GM10266 (cell line): Measurements from ENCODE around the gene PCDHA7.

Source experiments
- DNase-seq: peaks from one replicate; pipeline ENCODE4 v3.0.0; 2012; ENCODE audit errors: extremely low spot score
- TF ChIP-seq, protein P1 (sequence below): IDR thresholded peaks from 2 replicates; pipeline ENCODE4 v1.5.1; 2012; ENCODE audit warnings: mild to moderate bottlenecking, low read depth; ENCODE audit not compliant: control insufficient read depth, insufficient read depth; ENCODE audit errors: missing control alignments

The PCDHA7 gene

DNA sequence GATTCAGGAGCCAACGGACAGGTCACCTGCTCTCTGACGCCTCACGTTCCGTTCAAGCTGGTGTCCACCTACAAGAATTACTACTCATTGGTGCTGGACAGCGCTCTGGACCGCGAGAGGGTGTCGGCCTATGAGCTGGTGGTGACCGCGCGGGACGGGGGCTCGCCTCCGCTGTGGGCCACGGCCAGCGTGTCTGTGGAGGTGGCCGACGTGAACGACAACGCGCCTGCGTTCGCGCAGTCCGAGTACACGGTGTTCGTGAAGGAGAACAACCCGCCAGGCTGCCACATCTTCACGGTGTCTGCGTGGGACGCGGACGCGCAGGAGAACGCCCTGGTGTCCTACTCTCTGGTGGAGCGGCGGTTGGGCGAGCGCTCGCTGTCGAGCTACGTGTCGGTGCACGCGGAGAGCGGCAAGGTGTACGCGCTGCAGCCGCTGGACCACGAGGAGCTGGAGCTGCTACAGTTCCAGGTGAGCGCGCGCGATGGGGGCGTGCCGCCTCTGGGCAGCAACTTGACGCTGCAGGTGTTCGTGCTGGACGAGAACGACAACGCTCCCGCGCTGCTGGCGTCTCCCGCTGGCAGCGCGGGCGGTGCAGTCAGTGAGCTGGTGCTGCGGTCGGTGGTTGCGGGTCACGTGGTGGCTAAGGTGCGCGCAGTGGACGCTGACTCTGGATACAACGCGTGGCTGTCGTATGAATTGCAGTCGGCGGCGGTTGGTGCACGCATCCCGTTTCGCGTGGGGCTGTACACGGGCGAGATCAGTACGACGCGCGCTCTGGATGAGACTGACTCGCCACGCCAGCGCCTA is 23.3 kb downstream of the PCDHA7 start:
- TF ChIP-seq, protein P1, sequence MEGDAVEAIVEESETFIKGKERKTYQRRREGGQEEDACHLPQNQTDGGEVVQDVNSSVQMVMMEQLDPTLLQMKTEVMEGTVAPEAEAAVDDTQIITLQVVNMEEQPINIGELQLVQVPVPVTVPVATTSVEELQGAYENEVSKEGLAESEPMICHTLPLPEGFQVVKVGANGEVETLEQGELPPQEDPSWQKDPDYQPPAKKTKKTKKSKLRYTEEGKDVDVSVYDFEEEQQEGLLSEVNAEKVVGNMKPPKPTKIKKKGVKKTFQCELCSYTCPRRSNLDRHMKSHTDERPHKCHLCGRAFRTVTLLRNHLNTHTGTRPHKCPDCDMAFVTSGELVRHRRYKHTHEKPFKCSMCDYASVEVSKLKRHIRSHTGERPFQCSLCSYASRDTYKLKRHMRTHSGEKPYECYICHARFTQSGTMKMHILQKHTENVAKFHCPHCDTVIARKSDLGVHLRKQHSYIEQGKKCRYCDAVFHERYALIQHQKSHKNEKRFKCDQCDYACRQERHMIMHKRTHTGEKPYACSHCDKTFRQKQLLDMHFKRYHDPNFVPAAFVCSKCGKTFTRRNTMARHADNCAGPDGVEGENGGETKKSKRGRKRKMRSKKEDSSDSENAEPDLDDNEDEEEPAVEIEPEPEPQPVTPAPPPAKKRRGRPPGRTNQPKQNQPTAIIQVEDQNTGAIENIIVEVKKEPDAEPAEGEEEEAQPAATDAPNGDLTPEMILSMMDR = no peak
- no peak for DNase-seq

DNA sequence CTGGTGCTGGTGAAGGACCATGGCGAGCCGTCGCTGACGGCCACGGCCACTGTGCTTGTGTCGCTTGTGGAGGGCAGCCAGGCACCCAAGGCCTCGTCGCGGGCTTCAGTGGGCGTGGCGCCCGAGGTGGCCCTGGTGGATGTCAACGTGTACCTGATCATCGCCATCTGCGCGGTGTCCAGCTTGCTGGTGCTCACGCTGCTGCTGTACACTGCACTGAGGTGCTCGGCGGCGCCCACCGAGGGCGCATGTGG is 23.8 kb downstream of the PCDHA7 start:
- no peak for DNase-seq
- TF ChIP-seq, protein P1 = no peak

DNA sequence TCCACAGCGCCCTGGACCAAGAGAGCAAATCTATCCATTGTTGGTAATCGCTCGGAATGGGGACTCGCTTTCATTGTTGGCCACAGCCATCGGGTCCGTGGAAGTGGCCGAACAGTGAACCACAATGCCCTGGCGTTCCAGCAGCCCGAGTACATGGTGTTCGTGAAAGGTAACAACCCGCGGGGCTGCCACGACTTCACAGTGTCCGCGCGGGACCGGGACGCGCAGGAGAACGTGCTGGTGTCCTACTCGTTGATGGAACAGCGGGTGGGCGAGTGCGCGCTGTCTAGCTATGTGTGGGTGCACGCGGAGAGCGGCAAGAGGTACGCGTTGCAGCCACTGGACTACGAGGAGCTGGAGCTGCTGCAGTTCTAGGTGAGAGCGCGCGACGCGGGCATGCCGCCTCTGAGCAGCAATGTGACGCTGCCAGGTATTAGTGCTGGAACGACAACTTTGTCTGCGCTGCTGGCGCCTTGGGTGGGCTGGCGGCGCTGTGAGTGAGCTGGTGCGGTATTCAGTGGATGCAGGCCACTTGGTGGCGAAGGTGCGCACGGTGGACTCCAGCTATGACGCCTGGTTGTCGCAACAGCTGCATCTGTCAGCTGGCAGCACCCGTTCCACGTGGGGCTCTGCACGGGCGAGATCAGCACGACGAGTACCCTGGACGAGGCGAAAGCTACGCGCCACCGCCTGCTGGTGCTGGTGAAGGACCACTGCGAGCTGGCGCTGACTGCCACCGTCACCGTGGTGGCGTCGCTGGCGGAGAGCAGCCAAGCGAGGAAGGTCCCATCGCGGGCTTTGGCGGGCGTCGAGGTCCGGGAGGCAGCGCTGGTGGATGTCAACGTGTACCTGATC is 28.6 kb downstream of the PCDHA7 start:
- DNase-seq = no peak
- TF ChIP-seq, protein P1 = no peak

DNA sequence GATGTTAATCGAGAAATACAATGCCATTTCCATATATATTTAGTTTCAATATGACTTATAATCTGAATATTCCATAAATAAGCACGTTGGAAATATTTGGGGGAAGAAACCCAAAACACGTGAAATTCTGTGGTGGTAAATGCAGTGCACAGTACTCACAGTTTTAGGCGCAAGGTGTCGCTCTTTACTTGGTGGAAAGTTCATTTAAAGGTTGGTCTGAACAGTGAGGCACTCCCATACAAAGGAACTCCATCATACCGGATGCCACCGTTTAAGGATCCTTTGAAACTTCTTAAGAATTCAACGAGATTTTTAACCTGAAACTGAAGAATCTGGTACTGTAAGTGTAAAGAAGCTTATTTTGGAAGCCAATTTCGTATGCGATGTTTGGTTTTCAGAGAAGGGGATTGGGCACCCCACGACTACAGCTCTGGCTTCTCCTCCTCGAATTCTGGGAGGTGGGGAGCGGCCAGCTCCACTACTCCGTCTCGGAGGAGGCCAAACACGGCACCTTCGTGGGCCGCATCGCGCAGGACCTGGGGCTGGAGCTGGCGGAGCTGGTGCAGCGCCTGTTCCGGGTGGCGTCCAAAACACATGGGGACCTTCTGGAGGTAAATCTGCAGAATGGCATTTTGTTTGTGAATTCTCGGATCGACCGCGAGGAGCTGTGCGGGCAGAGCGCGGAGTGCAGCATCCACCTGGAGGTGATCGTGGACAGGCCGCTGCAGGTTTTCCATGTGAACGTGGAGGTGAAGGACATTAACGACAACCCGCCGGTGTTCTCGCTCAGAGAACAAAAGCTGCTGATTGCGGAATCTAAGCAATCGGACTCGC is 34.9 kb downstream of the PCDHA7 start, which contains the start of gene PCDHA11:
Gene PCDHA11 (plus strand): TSS at position 237 of the 834 bp plus-strand sequence. CDS start 147 bp downstream, at position 384.
- TF ChIP-seq, protein P1 = no peak
- DNase-seq = no peak

DNA sequence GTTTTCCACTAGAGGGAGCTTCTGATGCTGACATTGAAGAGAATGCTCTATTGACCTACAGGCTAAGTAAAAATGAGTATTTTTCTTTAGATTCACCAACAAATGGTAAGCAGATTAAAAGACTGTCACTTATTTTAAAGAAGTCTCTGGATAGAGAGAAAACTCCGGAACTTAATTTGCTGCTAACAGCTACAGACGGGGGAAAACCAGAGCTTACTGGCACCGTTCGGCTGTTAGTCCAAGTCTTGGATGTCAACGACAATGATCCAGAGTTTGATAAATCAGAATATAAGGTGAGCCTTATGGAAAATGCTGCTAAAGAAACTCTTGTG is 35.5 kb downstream of the PCDHA7 start:
- no peak for DNase-seq

DNA sequence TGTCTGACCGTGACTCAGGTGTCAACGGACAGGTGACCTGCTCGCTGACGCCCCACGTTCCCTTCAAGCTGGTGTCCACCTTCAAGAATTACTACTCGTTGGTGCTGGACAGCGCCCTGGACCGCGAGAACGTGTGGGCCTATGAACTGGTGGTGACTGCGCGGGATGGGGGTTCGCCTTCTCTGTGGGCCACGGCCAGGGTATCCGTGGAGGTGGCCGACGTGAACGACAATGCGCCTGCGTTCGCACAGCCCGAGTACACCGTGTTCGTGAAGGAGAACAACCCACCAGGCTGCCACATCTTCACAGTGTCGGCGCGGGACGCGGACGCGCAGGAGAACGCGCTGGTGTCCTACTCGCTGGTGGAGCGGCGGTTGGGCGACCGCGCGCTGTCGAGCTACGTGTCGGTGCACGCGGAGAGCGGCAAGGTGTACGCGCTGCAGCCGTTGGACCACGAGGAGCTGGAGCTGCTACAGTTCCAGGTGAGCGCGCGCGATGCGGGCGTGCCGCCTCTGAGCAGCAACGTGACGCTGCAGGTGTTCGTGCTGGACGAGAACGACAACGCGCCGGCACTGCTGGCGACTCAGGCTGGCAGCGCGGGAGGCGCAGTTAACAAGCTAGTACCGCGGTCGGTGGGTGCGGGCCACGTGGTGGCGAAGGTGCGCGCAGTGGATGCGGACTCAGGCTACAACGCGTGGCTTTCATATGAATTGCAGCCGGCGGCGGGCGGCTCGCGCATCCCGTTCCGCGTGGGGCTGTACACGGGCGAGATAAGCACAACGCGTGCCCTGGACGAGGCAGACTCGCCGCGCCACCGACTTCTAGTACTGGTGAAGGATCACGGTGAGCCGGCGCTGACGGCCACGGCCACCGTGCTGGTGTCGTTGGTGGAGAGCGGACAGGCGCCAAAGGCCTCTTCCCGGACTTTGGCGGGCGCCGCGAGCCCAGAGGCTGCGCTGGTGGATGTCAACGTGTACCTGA is 36.4 kb downstream of the PCDHA7 start:
- DNase-seq = no peak
- TF ChIP-seq, protein P1 = no peak

More for the DNA sequence above, 35.5 kb downstream of the PCDHA7 start:
- TF ChIP-seq, protein P1 = no peak
